ENCODE results near the gene PFN3.

PFN3 gene

GRCh38 chr5:177396078-177396477, 4.4 kb downstream of the PFN3 start:
- H4K20me1 ChIP-seq (ENCODE audit: insufficient read depth, low read length) = peaks cover 3% of the 10 kb centered on the region; the same call in 1 of the 2 replicates
- no peak overlapping the region for H2AFZ ChIP-seq (ENCODE audit: low read depth, low read length)
- TF ChIP-seq EZH2 (IDR thresholded peaks at IDR 0.05; ENCODE audit: borderline replicate concordance, low read depth, low read length, severe bottlenecking) (no peak), CTCF (IDR thresholded peaks at IDR 0.05; ENCODE audit: borderline replicate concordance, extremely low read depth, low read length, poor library complexity, severe bottlenecking) (no peak)
- DNase-seq (no peak), ATAC-seq (ENCODE audit: insufficient read depth, low read depth) (no peak)
- no peaks in the 10 kb centered on the region for H3K9me3 ChIP-seq (ENCODE audit: insufficient read depth, low read length, severe bottlenecking)
- no peaks in the 10 kb centered on the region for H3K79me2 ChIP-seq (ENCODE audit: insufficient read depth, low read length)
- no peaks in the 10 kb centered on the region for H3K36me3 ChIP-seq (ENCODE audit: insufficient read depth, low read length)
- H3K27ac ChIP-seq (ENCODE audit: low read length) = no peak overlapping the region
- peaks cover under 1% of the 10 kb centered on the region; the same call in 1 of the 2 replicates for H3K4me1 ChIP-seq (ENCODE audit: insufficient read depth, low read length)
- no peak overlapping the region for H3K4me3 ChIP-seq (ENCODE audit: low read depth in 1 of 2, low read length in 2 of 2)
- H3K9ac ChIP-seq (ENCODE audit: low read depth, low read length) = no peak overlapping the region
- H3K4me2 ChIP-seq (ENCODE audit: insufficient read depth, low read length) = no peak overlapping the region
- no peaks in the 10 kb centered on the region for H3K27me3 ChIP-seq (ENCODE audit: insufficient read depth, low read length, poor library complexity)

GRCh38 chr5:177393990-177394389, 6.5 kb downstream of the PFN3 start:
- ATAC-seq (ENCODE audit: insufficient read depth, low read depth) (no peak), DNase-seq (no peak)
- Histone ChIP-seq H2AFZ (ENCODE audit: low read depth, low read length) (no peak overlapping the region), H3K27me3 (ENCODE audit: insufficient read depth, low read length, poor library complexity) (peaks cover 13% of the 10 kb centered on the region), H3K79me2 (ENCODE audit: insufficient read depth, low read length) (no peaks in the 10 kb centered on the region), H3K4me2 (ENCODE audit: insufficient read depth, low read length) (no peak overlapping the region), H3K4me3 (ENCODE audit: low read depth in 1 of 2, low read length in 2 of 2) (no peak overlapping the region), H4K20me1 (ENCODE audit: insufficient read depth, low read length) (peaks cover 3% of the 10 kb centered on the region; the same call in 1 of the 2 replicates), H3K4me1 (ENCODE audit: insufficient read depth, low read length) (peaks cover 6% of the 10 kb centered on the region), H3K9ac (ENCODE audit: low read depth, low read length) (no peak overlapping the region), H3K9me3 (ENCODE audit: insufficient read depth, low read length, severe bottlenecking) (no peaks in the 10 kb centered on the region), H3K36me3 (ENCODE audit: insufficient read depth, low read length) (no peaks in the 10 kb centered on the region), H3K27ac (ENCODE audit: low read length) (no peak overlapping the region)
- TF ChIP-seq CTCF (IDR thresholded peaks at IDR 0.05; ENCODE audit: borderline replicate concordance, extremely low read depth, low read length, poor library complexity, severe bottlenecking) (no peak), EZH2 (IDR thresholded peaks at IDR 0.05; ENCODE audit: borderline replicate concordance, low read depth, low read length, severe bottlenecking) (no peak)

DNA sequence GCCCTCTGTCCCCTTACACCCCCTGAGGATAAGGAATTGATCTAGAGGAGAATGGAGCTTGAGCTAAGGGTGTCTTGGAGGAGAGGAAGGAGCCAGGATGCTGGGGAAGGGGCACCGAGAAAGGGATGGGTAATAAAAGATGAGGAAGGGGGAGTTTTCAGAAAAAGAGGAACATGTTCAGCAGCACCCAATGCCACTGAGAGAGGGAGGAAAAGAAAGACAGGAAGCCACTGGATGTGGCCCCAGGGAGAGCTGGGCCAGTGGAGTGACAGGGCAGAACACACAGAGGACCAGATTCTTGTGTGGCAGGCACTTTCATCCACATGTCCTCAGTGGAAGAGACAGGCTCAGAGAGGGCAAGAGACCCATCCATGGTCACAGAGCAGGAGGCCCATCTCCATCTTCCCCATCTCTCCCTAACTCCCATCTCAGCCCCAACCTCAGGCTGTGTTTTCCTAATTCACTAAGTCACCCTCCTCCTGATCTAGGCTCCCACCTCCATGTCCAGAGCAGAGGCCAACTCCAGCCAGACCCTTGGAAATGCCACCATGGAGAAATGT, 7.2 kb downstream of the PFN3 start:
- H3K9ac ChIP-seq (ENCODE audit: low read depth, low read length) = no peak overlapping the region
- DNase-seq (no peak), ATAC-seq (ENCODE audit: insufficient read depth, low read depth) (no peak)

More for the DNA sequence above, 7.2 kb downstream of the PFN3 start:
- H3K4me2 ChIP-seq (ENCODE audit: insufficient read depth, low read length) = no peak overlapping the region
- no peak overlapping the region for H2AFZ ChIP-seq (ENCODE audit: low read depth, low read length)
- no peak overlapping the region for H3K4me3 ChIP-seq (ENCODE audit: low read depth in 1 of 2, low read length in 2 of 2)
- H3K79me2 ChIP-seq (ENCODE audit: insufficient read depth, low read length) = no peaks in the 10 kb centered on the region
- H3K36me3 ChIP-seq (ENCODE audit: insufficient read depth, low read length) = no peaks in the 10 kb centered on the region
- peaks cover 17% of the 10 kb centered on the region for H3K27me3 ChIP-seq (ENCODE audit: insufficient read depth, low read length, poor library complexity)
- TF ChIP-seq EZH2 (IDR thresholded peaks at IDR 0.05; ENCODE audit: borderline replicate concordance, low read depth, low read length, severe bottlenecking) (no peak), CTCF (IDR thresholded peaks at IDR 0.05; ENCODE audit: borderline replicate concordance, extremely low read depth, low read length, poor library complexity, severe bottlenecking) (no peak)
- H3K4me1 ChIP-seq (ENCODE audit: insufficient read depth, low read length) = peaks cover 6% of the 10 kb centered on the region
- H4K20me1 ChIP-seq (ENCODE audit: insufficient read depth, low read length) = peaks cover 2% of the 10 kb centered on the region; the same call in 1 of the 2 replicates
- H3K27ac ChIP-seq (ENCODE audit: low read length) = no peak overlapping the region
- H3K9me3 ChIP-seq (ENCODE audit: insufficient read depth, low read length, severe bottlenecking) = no peaks in the 10 kb centered on the region
